Panc1 (cell line): ENCODE data around the gene RBMS3. TPM values are rescaled to one million over a fixed set of nuclear protein-coding genes. Genes with fewer than 3 reads are reported as not detected.

Experiments
- ATAC-seq: fragments of 200-7000 bp; cut with Tn5 transposase; 2 replicates; pipeline ENCODE4 v1.9.1; 2020; ENCODE audit warnings: mild to moderate bottlenecking, moderate library complexity
- BruUV-seq: library from RNA; stranded (reverse); fragments of 400-500 nt; replicated peaks from 2 replicates; lab custom pipeline; 2021; lab: Mats Ljungman, UMichigan
- CTCF ChIA-PET: fragments of 300-600 bp; sonication (Branson Sonifier 250); formaldehyde crosslinking; loops from one replicate; lab custom pipeline; 2022; ENCODE audit warnings: antibody characterized with exemption; lab: Charles Lee
- POLR2A ChIA-PET: fragments of 300-600 bp; sonication (Branson Sonifier 250); formaldehyde crosslinking; loops from one replicate; lab custom pipeline; 2022; ENCODE audit warnings: antibody characterized with exemption; lab: Charles Lee
- DNase-seq: peaks from one replicate; pipeline ENCODE4 v3.0.0-alpha.2; 2010; ENCODE audit warnings: low read depth, low spot score
- H3K27ac ChIP-seq: 2 replicates; pipeline ENCODE4 v1.5.1; 2011; ENCODE audit warnings: mild to moderate bottlenecking, low read length, inconsistent platforms
- H3K27me3 ChIP-seq: fragments of 200-500 bp; sonication (Bioruptor generic); 2 replicates; pipeline ENCODE4 v1.6.0; 2014; ENCODE audit warnings: low read length, inconsistent platforms; ENCODE audit not compliant: control insufficient read depth, insufficient read depth
- H3K36me3 ChIP-seq: fragments of 200-500 bp; sonication (Bioruptor generic); 2 replicates; pipeline ENCODE4 v1.5.1; 2014; ENCODE audit warnings: inconsistent platforms, mild to moderate bottlenecking, low read length, moderate library complexity; ENCODE audit not compliant: control insufficient read depth, insufficient read depth
- H3K4me1 ChIP-seq: 2 replicates; pipeline ENCODE4 v1.5.1; 2011; ENCODE audit warnings: inconsistent platforms, mild to moderate bottlenecking, low read length, moderate library complexity; ENCODE audit not compliant: control insufficient read depth, insufficient read depth
- H3K4me3 ChIP-seq, 2 experiments: 2 replicates each; pipeline ENCODE4 v1.5.1; 2011 to 2012; ENCODE audit warnings: low read depth in 2 of 2, low read length in 2 of 2, mild to moderate bottlenecking in 2 of 2, inconsistent platforms in 1 of 2, moderate library complexity in 1 of 2
- H3K9me3 ChIP-seq: fragments of 200-500 bp; sonication (Bioruptor generic); 2 replicates; pipeline ENCODE4 v1.5.1; 2014; ENCODE audit warnings: low read depth, mild to moderate bottlenecking, inconsistent platforms, low read length, moderate library complexity; ENCODE audit not compliant: control insufficient read depth, insufficient read depth
- CTCF ChIP-seq: fragments of 450-650 bp; IDR thresholded peaks from 2 replicates; pipeline ENCODE4 v1.5.1; 2017; ENCODE audit warnings: mild to moderate bottlenecking
- POLR2AphosphoS5 ChIP-seq: IDR thresholded peaks from 2 replicates; pipeline ENCODE4 v1.6.1; 2012; ENCODE audit warnings: mild to moderate bottlenecking, low read depth, low read length, moderate library complexity
- REST ChIP-seq, 2 experiments: IDR thresholded peaks; 2 replicates each; pipeline ENCODE4 v1.6.1; 2011 to 2012; ENCODE audit warnings: low read depth in 2 of 2, control low read depth in 1 of 2, low read length in 1 of 2, mild to moderate bottlenecking in 1 of 2, moderate library complexity in 1 of 2; ENCODE audit not compliant: insufficient read depth in 1 of 2
- SIN3A ChIP-seq: IDR thresholded peaks from 2 replicates; pipeline ENCODE4 v1.6.1; 2012; ENCODE audit warnings: low read depth, mild to moderate bottlenecking, low read length, moderate library complexity, borderline replicate concordance; ENCODE audit not compliant: insufficient read depth
- TCF7L2 ChIP-seq: IDR thresholded peaks from 2 replicates; pipeline ENCODE4 v1.6.1; 2011; ENCODE audit warnings: mild to moderate bottlenecking, low read depth, low read length, inconsistent platforms
- in situ Hi-C: cut with HindIII; loops from 2 replicates; pipeline ENCODE4 v1.10.0; 2016; ENCODE audit warnings: low sequenced_read_pairs, low pct_unique_long_range_greater_than_20kb
- intact Hi-C: fragments of 100-400 bp; cut with micrococcal nuclease; formaldehyde crosslinking; loops from one replicate; pipeline ENCODE4 v1.10.0; 2022; ENCODE audit not compliant: unreplicated experiment
- total RNA-seq: library from RNA; stranded (reverse); gene quantifications from one replicate; pipeline ENCODE4 v1.2.1, GENCODE V29; 2021; ENCODE audit not compliant: unreplicated experiment

The RBMS3 gene
- total RNA-seq, 1 experiment from 2014 or later = 1.1 TPM

- Histone ChIP-seq H3K27me3 (no peaks in the 10 kb centered on the region), H3K36me3 (no peaks in the 10 kb centered on the region), H3K27ac (no peak overlapping the region), H3K4me3 (no peak overlapping the region), H3K4me1 (no peaks in the 10 kb centered on the region), H3K9me3 (no peaks in the 10 kb centered on the region)
- no peak for TF ChIP-seq TCF7L2
- no peak for TF ChIP-seq POLR2AphosphoS5
- TF ChIP-seq CTCF = no peak
- TF ChIP-seq SIN3A = no peak
- TF ChIP-seq REST (IDR thresholded peaks at IDR 0.05; ENCODE audit: insufficient read depth in 1 of 2, low read depth in 2 of 2, low read length in 1 of 2) = no peak
- intact Hi-C loops (no loop called here), in situ Hi-C loops (no loop called here)
- no TSS peak for BruUV-seq
- CTCF ChIA-PET = no interaction called here
- POLR2A ChIA-PET = no interaction called here
- DNase-seq = no peak
- ATAC-seq = no peak
Observed at GRCh38 chr3:29644956-29645636, 364.2 kb downstream of the RBMS3 start.

- no peak overlapping the region for H3K27ac ChIP-seq
- H3K36me3 ChIP-seq = no peaks in the 10 kb centered on the region
- H3K27me3 ChIP-seq = no peaks in the 10 kb centered on the region
- intact Hi-C loops (no loop called here), in situ Hi-C loops (no loop called here)
- no peak for TF ChIP-seq TCF7L2
- TF ChIP-seq REST (IDR thresholded peaks at IDR 0.05; ENCODE audit: insufficient read depth in 1 of 2, low read depth in 2 of 2, low read length in 1 of 2) = no peak
- TF ChIP-seq SIN3A = no peak
- TF ChIP-seq POLR2AphosphoS5 = no peak
- no peak for TF ChIP-seq CTCF
- ChIA-PET POLR2A (no interaction called here), CTCF (no interaction called here)
- DNase-seq = no peak
- no peaks in the 10 kb centered on the region for H3K9me3 ChIP-seq
- no TSS peak for BruUV-seq
- no peaks in the 10 kb centered on the region for H3K4me1 ChIP-seq
- no peak overlapping the region for H3K4me3 ChIP-seq
- no peak for ATAC-seq
Observed at GRCh38 chr3:29646043-29646442, 365.2 kb downstream of the RBMS3 start.
